Right lobe of liver (tissue), 4 donors: ENCODE measurements around the gene RHNO1.

Source experiments
- CTCF ChIP-seq, 4 donors: fragments of 200-600 bp in 3 of 4; fragments of 450-650 bp in 1 of 4; IDR thresholded peaks; one replicate each; pipeline versions ENCODE4 v1.5.1 to v1.8.0; 2016 to 2022; ENCODE audit warnings: antibody characterized with exemption in 4 of 4, mild to moderate bottlenecking in 2 of 4
- POLR2A ChIP-seq: fragments of 450-650 bp; IDR thresholded peaks from one replicate; pipeline ENCODE4 v1.6.1; 2017; ENCODE audit warnings: antibody characterized with exemption, mild to moderate bottlenecking
- donor health status: DM: no; HTN: no; CAD: no.
- donor health status: DM: no; HTN: no; CAD: no.
- donor health status: DM: no; HTN: yes; CAD: no.

GRCh38 chr12:2902272-2902880, 25.4 kb downstream of the RHNO1 start:
- TF ChIP-seq CTCF (IDR thresholded peaks at IDR 0.05) (no peak), POLR2A (no peak)
